Measurements from ENCODE around the gene RETN.

RETN gene

GRCh38 chr19:7623725-7624603 lies 44.9 kb upstream of the RETN start:
- no peak for TF ChIP-seq TAF1 (IDR thresholded peaks at IDR 0.05; ENCODE audit: borderline replicate concordance, insufficient read depth, low read length)
- no peak for TF ChIP-seq FOXP2 (optimal IDR thresholded peaks at IDR 0.05; ENCODE audit: borderline replicate concordance, extremely low read depth, extremely low read length, insufficient read depth)
- no peak for TF ChIP-seq SIN3A (IDR thresholded peaks at IDR 0.05; ENCODE audit: borderline replicate concordance, insufficient read depth, low read length)
- TF ChIP-seq POLR2AphosphoS5 (IDR thresholded peaks at IDR 0.05; ENCODE audit: low read depth, low read length) = no peak
- TF ChIP-seq REST (IDR thresholded peaks at IDR 0.05; ENCODE audit: insufficient read depth in 1 of 2, low read depth in 2 of 2, low read length in 2 of 2) = no peak

GRCh38 chr19:7624810-7625209 lies 44.0 kb upstream of the RETN start:
- no peak for TF ChIP-seq SIN3A (IDR thresholded peaks at IDR 0.05; ENCODE audit: borderline replicate concordance, insufficient read depth, low read length)
- no peak for TF ChIP-seq TAF1 (IDR thresholded peaks at IDR 0.05; ENCODE audit: borderline replicate concordance, insufficient read depth, low read length)
- no peak for TF ChIP-seq FOXP2 (optimal IDR thresholded peaks at IDR 0.05; ENCODE audit: borderline replicate concordance, extremely low read depth, extremely low read length, insufficient read depth)
- TF ChIP-seq POLR2AphosphoS5 (IDR thresholded peaks at IDR 0.05; ENCODE audit: low read depth, low read length) = no peak
- no peak for TF ChIP-seq REST (IDR thresholded peaks at IDR 0.05; ENCODE audit: insufficient read depth in 1 of 2, low read depth in 2 of 2, low read length in 2 of 2)

GRCh38 chr19:7625763-7626372 lies 43.0 kb upstream of the RETN start:
- no peak for TF ChIP-seq REST (IDR thresholded peaks at IDR 0.05; ENCODE audit: insufficient read depth in 1 of 2, low read depth in 2 of 2, low read length in 2 of 2)
- TF ChIP-seq FOXP2 (optimal IDR thresholded peaks at IDR 0.05; ENCODE audit: borderline replicate concordance, extremely low read depth, extremely low read length, insufficient read depth) = no peak
- no peak for TF ChIP-seq TAF1 (IDR thresholded peaks at IDR 0.05; ENCODE audit: borderline replicate concordance, insufficient read depth, low read length)
- TF ChIP-seq POLR2AphosphoS5 (IDR thresholded peaks at IDR 0.05; ENCODE audit: low read depth, low read length) = no peak
- TF ChIP-seq SIN3A (IDR thresholded peaks at IDR 0.05; ENCODE audit: borderline replicate concordance, insufficient read depth, low read length) = no peak

GRCh38 chr19:7627166-7627565 lies 41.7 kb upstream of the RETN start:
- TF ChIP-seq SIN3A (IDR thresholded peaks at IDR 0.05; ENCODE audit: borderline replicate concordance, insufficient read depth, low read length) (no peak), REST (IDR thresholded peaks at IDR 0.05; ENCODE audit: insufficient read depth in 1 of 2, low read depth in 2 of 2, low read length in 2 of 2) (no peak), POLR2AphosphoS5 (IDR thresholded peaks at IDR 0.05; ENCODE audit: low read depth, low read length) (no peak), TAF1 (IDR thresholded peaks at IDR 0.05; ENCODE audit: borderline replicate concordance, insufficient read depth, low read length) (no peak), FOXP2 (optimal IDR thresholded peaks at IDR 0.05; ENCODE audit: borderline replicate concordance, extremely low read depth, extremely low read length, insufficient read depth) (no peak)
